Epithelial cell of esophagus (primary cell): Measurements from ENCODE around the gene BABAM1.
A peak's percentile ranks its signal among the peaks of the same experiment; 100 is the strongest.

Experiments
- DNase-seq: peaks from one replicate; pipeline ENCODE4 v3.0.0; 2010; ENCODE audit warnings: low read depth
- H3K4me3 ChIP-seq: 2 replicates; pipeline ENCODE4 v1.5.1; 2011; ENCODE audit warnings: mild to moderate bottlenecking, low read length, control low read depth
- CTCF ChIP-seq: IDR thresholded peaks from 2 replicates; pipeline ENCODE4 v1.5.1; 2011; ENCODE audit warnings: low read depth, mild to moderate bottlenecking, low read length, control low read depth, inconsistent platforms; ENCODE audit not compliant: insufficient read depth; ENCODE audit errors: missing control alignments

The BABAM1 gene

GRCh38 chr19:17275441-17276175 is 8.4 kb downstream of the BABAM1 start:
- no peak overlapping the region for H3K4me3 ChIP-seq
- no peak for TF ChIP-seq CTCF
- DNase-seq: no peak

- no peak for DNase-seq
- no peak overlapping the region for H3K4me3 ChIP-seq
- no peak for TF ChIP-seq CTCF
These were observed 12.2 kb downstream of the BABAM1 start for GRCh38 chr19:17279436-17279835.

- peak within 1 kb of the TSS; percentile 45 for H3K4me3 ChIP-seq
- no peak for TF ChIP-seq CTCF
- no peak for DNase-seq
These were observed 14.4 kb downstream of the BABAM1 start, which contains the start of gene ANKLE1 for GRCh38 chr19:17281391-17282304. TSS of gene ANKLE1 (plus strand) at chr19:17281901. CDS start at chr19:17281921, 20 bp downstream.

- peak; percentile 82 for DNase-seq
- H3K4me3 ChIP-seq: peak overlapping the region; percentile 45
These were observed 15.4 kb downstream of the BABAM1 start for GRCh38 chr19:17282488-17283125.

GRCh38 chr19:17283504-17283996 is 16.3 kb downstream of the BABAM1 start:
- no peak for TF ChIP-seq CTCF
- no peak overlapping the region for H3K4me3 ChIP-seq
- no peak for DNase-seq

More at GRCh38 chr19:17282488-17283125, 15.4 kb downstream of the BABAM1 start:
- TF ChIP-seq CTCF: peak; percentile 74

- no peak for TF ChIP-seq CTCF
- no peak overlapping the region for H3K4me3 ChIP-seq
- DNase-seq: no peak
These were observed 18.3 kb downstream of the BABAM1 start for GRCh38 chr19:17285415-17286135.
